ENCODE results near the gene TMEM207.
"Not testable (repeated sequence)": the region's sequence is repeated elsewhere in the genome, so short reads cannot be mapped to it uniquely, and the experiment has no call there.

Gene TMEM207

DNA sequence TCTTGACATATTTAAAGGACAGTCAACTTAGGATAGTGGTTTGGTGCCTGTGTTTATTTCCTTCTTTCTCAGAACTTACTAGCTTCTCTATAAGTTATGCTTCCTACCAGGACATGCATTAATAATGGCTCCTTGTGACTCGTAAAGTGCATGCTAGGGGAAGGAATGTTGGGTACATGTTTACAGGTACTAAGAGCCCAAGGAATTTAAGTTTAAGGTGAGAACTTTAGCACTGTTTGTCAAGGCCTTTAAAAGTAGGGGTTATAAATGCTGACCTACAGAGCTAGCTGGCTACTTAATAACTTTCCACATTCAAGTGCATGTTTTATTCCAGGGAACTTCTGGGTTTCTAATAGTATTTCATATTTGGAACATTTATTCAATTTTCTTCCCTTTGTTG is at the start of gene TMEM207:
Gene TMEM207, minus strand, starts transcription at position 101 of the 400 bp plus-strand sequence. Its CDS starts 92 bp downstream, at position 9.
- no peak for DNase-seq

DNA sequence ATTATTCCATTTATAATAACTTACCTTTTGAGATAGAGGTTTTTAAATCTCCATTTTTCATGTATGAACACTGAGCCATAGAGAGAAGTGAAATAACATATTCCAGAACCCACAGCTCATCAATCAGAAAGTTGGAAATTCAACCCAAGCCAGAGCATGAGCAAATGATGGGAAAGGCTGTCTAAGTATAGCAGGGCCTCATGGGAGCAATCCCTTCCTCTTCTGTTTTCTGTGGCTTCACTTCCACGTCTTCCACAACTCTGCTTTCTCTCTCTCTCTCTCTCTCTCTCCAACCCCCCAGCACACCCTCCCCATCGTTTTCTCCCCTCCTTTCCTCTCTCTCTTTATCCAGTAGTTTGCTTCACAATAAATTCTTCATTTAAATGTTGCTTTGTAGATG is 49.4 kb upstream of the TMEM207 start:
- DNase-seq = no peak

DNA sequence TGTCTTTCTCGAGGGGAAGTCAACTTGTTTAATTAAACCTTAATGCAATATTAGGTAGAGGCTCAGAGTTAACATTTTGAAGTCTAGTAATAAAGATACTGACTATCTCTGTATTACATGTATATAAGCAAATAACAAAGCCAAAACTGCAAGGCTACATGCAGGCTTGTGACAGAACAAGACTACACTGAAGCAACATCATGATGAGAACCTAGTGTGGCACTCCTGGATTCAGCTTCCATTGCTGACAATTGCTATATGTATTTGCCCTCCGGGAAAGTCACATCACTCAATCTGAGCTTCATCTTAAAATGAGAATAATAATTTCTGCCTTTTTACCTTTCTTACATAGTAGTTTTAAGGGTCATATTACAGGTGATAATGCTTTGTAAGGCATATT is 48.6 kb upstream of the TMEM207 start:
- no peak for DNase-seq

DNA sequence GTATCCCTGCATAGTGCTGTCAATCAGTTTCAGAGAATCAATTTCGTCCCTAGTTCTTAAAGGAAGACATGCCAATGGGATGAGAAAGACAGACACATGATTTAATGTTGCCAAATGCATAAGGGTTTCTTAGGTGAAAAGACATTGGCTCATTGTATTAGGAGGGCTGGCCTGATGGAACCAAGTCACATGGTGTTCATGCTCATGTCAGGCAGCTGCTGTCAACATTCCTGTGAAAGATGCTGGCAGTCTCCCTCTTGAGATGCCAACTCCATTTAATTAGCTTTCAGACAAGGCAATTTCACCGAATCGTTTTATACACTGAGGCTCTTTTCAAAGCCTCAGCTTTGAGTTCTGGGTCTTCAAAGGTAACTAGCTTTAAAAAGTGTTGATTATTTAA is 48.1 kb upstream of the TMEM207 start:
- DNase-seq = no peak

DNA sequence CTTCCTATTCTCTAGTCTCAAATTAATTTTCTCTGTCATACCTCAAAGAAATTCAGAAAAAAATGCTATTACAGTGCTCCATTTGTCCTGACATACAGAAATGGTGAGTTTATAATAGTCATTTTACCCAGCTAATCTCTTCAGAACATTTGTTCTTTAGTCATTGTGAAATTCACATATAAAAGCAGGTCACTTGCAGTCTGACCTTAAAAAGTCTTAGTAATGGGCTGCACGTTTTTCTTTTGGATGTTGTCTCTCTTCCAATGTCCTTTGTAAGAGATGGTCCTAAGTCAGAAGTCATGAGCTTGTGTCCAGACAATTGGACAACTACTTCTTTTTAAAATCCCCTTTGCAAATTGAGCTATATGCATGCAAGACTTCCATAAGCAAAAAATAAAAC is 47.2 kb upstream of the TMEM207 start:
- DNase-seq = no peak

GRCh38 chr3:190495796-190496195 is 46.1 kb upstream of the TMEM207 start:
- no peak for DNase-seq

DNA sequence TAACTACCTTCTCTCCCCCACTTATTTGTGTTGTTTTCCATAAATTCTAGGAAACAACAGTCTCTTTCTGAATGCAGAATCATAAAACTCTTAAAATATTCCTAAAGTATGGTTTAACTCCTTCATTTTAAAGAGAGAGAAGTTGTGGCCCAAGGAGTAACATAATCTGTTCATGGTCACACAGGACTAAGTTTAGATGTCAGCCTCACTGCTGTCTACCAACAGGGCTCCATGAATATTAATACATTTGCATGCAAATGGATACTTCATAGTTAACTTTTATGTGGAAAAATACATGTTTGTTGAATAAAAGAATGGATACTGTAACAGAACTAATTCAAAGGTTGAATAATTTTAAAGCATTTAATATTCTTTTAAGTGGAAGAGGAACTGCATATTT is 45.7 kb upstream of the TMEM207 start:
- no peak for DNase-seq

DNA sequence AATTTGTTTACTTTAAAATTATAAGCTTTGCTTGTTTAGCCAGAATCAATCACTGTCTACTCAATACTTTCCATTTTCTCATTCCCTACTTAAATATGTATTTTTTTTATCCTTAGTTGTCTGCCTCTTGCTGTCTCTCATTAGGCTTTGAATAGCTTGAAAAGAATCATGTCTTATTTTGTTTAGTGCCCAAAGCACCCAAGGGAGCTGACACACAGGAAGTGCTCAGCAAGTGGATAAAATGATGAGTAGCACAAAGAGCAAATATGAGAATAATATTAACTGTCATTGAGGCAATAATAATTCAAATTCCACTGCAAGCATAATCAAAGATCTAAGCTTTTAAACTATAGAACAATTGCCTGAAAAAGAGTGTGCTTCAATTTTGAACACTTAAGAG is 45.2 kb upstream of the TMEM207 start:
- DNase-seq = no peak

DNA sequence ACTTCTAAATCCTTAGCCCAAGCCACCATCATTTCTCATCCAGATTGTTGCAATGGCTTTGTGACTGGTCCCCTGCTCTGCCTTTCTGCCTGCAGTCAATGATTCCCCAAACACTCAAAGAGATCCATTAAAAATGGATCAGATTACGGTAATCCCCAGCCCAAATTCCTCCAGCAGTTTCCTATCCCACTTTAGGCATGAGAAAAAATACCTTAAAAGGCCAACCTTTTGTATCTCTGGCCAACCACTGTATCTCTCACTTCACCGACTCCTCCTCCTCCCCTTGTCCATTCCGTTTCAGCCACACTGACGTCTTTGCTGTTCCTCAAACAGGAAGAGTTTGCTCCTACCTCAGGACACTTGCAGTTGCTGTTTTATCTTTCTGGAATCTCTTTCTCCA is 43.3 kb upstream of the TMEM207 start:
- no peak for DNase-seq

- no peak for DNase-seq
Measured at GRCh38 chr3:190492129-190492528, 42.4 kb upstream of the TMEM207 start.

DNA sequence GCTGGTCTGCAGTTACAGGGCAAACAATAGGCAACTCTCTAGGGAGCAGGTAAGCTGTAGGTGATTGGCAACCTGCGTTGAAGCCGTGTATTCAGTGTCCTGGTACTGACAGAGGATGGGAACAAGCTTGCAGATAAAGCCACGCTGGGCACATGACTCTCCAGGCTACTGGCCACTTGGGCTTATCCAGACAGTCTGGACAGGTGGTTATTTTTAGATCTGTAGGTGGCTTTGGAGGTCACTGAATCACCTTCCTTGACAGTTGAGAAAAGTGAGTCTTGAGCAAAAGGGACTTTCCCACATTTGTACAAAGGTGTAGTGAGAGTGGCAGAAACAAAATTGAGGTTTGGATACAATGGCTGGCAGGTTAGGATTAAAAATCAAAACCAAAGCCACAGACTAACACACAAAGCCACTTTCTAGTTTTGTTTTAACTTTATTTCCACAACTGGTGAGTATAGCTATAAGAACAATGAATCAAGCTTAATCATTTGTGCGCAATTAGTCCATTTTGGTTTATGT is 41.9 kb upstream of the TMEM207 start:
- DNase-seq = no peak

DNA sequence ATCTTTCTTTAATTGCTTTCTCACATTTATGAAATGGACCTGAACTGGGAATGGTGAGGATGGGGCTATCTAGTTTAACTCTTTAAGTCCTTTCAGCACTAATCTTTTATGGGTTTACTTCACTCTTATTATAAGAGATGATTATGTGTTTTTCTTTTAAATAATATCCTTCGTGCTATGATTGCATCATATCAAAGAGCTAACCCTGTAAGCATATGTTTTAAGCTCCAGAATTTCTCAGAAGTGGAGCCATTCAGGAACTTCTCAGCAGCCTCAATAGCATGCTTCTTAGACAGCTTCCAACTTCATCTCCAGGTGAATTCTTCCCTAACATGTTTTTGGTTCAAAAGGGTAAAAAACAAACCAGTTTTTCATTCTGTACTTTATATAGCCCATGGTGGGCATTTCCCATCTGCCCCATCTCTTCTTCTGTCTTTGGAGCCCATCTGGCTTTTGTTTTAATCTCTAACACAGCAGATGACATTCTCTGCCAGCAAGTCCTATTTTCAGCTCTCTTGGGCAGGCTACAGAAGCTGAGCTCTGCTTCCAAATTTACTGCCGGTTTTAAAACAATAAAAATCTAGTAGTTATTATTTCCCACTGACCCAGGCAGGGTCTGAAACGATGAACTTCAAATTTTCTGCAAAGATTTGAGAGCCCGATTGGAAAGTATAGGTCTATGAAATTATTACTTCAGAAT is 37.4 kb upstream of the TMEM207 start:
- DNase-seq = no peak

GRCh38 chr3:190486533-190486864 is 36.8 kb upstream of the TMEM207 start:
- no peak for DNase-seq

DNA sequence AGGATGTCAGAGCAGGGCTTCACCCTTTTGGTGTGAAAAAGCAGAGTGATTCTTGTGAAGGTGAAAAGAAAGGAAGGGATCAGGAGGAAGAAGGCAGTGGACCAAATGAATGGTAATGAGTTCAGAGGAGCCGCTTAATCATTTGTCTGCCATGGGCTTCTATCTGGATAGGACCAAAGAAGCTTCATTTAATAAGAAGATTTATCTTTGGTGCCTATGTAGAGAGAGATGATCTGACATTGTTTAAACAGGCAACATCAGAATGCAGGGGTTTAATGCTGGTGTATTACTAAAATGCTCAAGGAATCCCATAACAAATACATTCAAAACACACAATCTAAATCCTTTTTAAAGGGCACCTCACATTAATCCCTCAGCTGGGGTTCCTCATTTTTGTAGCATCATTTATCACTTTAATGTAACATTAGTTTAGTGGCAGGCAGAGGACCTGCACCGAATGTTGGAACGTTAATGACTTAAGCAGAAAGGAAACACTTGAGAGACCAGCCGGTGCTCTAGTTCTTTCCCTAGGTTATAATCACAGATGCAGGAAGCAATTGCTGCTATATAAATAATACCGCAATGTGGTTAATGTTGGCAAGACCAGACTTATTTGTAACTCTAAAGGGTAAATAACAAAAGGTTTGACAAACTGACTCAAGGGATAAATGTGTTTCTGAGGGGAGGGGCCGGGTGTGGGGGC is 36.3 kb upstream of the TMEM207 start:
- DNase-seq = no peak

DNA sequence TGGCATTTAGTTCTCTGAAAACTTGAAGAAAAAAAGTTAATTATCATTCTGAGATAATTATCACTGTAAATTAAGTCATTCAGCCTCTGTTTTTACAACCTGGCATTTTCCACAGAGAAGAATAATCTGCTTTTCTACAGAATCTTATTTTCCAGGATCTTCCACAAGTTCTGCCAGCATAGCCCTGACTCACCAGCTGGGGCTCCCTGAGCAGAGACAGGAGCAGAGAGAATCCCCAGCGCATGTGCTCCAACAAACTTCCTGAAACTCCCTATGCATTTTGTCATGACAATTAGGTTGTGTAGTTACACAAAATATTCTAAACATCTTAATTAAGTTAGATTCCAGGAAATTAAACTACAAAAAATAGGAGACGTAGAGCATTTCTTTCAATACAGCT is 32.1 kb upstream of the TMEM207 start:
- DNase-seq = no peak

- DNase-seq = not testable (repeated sequence)
Measured at GRCh38 chr3:190473261-190473660, 23.6 kb upstream of the TMEM207 start.

DNA sequence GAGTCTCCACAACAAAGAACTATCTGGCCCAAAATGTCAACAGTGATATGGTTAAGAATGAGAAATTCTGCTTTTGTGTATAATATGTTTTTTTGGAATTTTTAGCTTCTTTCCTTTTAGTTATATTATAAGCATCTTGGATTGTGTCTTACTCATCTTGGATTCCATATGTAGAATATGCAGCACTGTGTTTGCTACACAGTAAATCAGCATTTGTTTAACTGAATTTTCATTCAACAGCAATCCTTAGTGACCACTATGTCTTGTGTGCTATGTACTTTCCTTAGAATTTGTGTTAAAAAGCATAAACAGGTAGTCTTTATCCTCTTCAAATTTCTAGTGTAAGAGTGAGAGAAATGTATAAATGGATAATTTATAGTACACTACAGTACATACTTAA is 18.2 kb upstream of the TMEM207 start:
- DNase-seq = no peak

DNA sequence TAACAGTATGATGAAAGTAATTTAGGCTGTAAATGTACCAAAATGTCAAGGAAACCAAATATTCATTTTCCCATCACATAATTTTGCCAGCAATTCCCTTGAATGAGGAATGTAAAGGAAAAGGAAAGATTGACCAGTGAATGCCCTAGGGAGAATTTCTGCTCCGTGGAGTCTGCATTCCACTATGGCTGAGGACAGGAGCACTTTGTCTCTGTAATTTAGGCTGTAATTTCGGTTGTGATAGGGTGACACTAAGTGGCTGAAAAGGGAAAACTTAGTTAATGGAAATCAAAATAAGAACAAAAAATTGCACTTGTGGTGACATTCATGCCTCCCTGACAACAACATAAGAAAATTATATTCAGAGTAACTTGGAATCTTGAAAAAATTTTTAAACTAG is 8.3 kb upstream of the TMEM207 start:
- no peak for DNase-seq

- no peak for DNase-seq
Measured at GRCh38 chr3:190456770-190457169, 7.1 kb upstream of the TMEM207 start.

GRCh38 chr3:190455828-190456227 is 6.1 kb upstream of the TMEM207 start:
- no peak for DNase-seq

GRCh38 chr3:190448256-190448655 is 1.4 kb downstream of the TMEM207 start:
- DNase-seq = no peak

DNA sequence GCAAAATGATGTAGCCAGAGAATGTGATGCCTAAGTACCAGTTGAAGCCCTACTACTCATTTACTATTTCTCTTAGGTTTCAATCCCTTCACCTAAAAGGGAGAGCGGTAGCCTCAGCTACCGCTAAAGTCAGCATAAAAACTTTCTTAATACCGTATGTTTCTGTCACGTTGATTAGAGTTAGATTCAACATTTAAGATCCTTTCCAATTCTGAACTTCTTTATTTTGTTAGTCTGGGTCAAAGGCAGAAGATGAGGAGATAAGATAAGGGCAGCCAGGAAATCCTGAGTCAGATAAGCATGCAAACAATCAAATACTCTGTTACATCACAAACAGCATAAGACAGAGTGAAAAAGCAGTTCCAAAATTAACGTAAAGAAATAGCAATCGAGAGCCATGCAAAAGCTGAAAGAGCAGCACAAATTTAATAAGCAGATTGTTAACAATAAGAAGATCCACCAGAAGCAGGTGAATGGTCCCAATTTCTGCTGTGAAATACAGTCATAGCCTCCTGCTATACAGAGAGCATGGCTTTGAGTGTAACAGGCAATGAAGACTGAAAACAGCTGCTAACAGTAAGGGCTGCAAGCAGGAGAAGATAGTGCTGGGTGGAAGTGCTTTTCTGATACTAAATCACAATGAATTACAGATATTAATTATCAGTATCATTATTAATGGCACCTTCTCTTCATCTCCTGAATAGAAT is 3.0 kb downstream of the TMEM207 start:
- DNase-seq = no peak

DNA sequence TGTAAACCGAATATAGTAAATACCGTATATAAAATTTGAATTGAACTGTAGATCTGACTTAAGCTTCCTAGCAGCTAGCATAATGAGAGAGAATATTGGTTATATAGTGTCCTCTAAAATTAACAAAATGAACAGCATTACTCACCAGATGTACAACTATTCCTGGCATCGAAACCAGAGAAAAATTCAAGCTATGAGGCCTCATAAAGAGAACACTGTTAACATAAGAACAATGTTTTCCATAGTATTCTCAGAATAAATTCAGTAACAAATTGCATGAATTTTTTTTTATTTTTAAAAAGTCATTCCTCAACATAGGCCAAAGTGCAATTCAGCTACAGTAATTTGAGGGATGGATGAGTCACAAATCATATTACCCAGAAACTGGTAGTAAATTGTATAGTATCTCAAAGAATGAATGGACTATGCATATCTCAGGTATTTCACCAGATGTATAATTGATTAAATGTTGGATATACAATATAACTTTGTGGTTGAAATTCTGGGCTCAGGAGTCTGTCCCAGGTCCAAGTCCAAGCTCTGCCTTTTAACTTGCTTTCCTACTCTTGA is 5.0 kb downstream of the TMEM207 start:
- DNase-seq = no peak

GRCh38 chr3:190444006-190444405 is 5.7 kb downstream of the TMEM207 start:
- DNase-seq = no peak
